ACC112 (cell line): ENCODE results near the gene DOCK3.
"Not testable (repeated sequence)": the region's sequence is repeated elsewhere in the genome, so short reads cannot be mapped to it uniquely, and the experiment has no call there.

Experiments
- H2AFZ ChIP-seq: fragments of 200-600 bp; sonication (generic); one replicate; pipeline ENCODE4 v1.6.0; 2017; ENCODE audit warnings: antibody characterized with exemption, low read length; ENCODE audit not compliant: unreplicated experiment
- H3K27ac ChIP-seq: fragments of 200-600 bp; sonication (generic); 2 replicates; pipeline ENCODE4 v1.5.1; 2014; ENCODE audit warnings: low read depth, mild to moderate bottlenecking, antibody characterized with exemption, low read length, moderate library complexity
- H3K27me3 ChIP-seq: fragments of 200-600 bp; sonication (generic); 2 replicates; pipeline ENCODE4 v1.6.1; 2014; ENCODE audit warnings: mild to moderate bottlenecking, antibody characterized with exemption, low read length, moderate library complexity, mixed read lengths; ENCODE audit not compliant: insufficient read depth
- H3K36me3 ChIP-seq: fragments of 200-600 bp; sonication (generic); 2 replicates; pipeline ENCODE4 v1.6.1; 2016; ENCODE audit warnings: mild to moderate bottlenecking, antibody characterized with exemption, low read length, moderate library complexity, mixed read lengths; ENCODE audit not compliant: insufficient read depth
- H3K4me1 ChIP-seq: fragments of 200-600 bp; sonication (generic); one replicate; pipeline ENCODE4 v1.6.1; 2016; ENCODE audit warnings: low read length, mixed read lengths; ENCODE audit not compliant: insufficient read depth, unreplicated experiment, control insufficient read depth
- H3K4me3 ChIP-seq: fragments of 200-600 bp; sonication (generic); 2 replicates; pipeline ENCODE4 v1.5.1; 2014; ENCODE audit warnings: mild to moderate bottlenecking, low read depth, low read length
- H3K79me2 ChIP-seq: fragments of 200-600 bp; sonication (generic); one replicate; pipeline ENCODE4 v1.6.0; 2016; ENCODE audit warnings: low read length; ENCODE audit not compliant: control insufficient read depth, unreplicated experiment, insufficient read depth

Gene DOCK3

DNA sequence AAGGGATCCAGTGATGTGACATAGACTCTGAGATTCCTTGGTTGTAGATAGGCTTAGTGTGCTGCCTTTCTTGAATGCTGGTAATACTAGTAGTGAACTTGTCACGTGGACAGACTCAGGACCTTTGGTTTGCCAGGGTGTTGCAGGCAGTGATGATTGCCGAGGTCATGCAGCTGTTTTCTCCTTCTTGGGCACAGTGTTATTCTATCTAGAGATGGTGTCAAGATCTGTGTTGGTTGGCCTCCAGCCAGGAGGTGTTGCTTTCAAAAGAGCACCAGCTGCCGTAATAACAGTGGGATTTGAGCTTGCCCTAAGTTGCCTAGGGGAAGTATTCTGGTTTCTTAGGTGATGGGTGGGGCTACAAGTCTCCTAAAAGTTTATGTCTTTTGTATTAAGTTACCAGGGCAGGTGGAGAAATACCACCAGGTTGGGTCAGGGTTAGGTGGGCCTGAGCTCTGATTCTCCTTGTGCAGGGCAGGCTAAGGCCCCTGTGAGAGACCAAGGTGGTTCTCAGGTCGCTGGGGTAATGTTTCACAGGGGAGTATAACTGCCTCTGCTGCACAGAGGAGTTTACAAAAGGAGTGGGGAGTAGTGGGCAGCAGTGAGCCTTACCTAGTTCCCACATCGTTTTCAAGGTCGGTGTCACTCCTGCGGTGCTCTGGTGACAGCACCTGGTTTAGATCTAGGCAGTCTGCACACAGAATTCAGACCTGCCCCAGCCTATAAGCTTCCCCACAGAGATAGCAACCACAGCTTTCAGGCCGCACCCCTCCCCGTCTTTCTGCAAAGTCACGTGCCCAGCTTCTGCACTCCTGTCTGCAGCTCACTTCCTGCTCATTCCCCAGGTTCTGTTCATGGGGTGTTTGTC is 350.3 kb downstream of the DOCK3 start:
- H3K27me3 ChIP-seq: no peaks in the 10 kb centered on the region
- H2AFZ ChIP-seq: no peak overlapping the region
- no peaks in the 10 kb centered on the region for H3K36me3 ChIP-seq
- no peak overlapping the region for H3K27ac ChIP-seq
- no peak overlapping the region for H3K4me3 ChIP-seq
- H3K79me2 ChIP-seq: no peaks in the 10 kb centered on the region
- no peaks in the 10 kb centered on the region for H3K4me1 ChIP-seq

DNA sequence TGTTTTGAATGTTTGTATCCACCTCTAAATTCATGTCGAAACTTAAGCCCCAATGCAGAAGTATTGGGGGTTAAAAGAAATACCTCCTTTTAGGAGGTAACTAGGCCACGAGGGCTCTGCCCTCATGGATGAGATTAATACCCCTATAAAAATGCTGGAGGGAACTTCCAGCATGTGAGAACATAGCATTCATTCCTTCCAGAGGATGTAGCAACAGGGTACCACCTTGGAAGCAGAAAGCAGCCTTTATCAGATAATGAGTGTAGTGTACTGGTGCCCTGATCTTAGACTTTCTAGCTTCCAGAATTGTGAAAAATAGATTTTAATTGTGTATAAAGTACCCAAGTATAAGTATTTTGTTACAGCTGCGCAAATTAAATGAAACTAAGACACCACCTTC is 356.9 kb downstream of the DOCK3 start:
- Histone ChIP-seq H3K79me2 (no peaks in the 10 kb centered on the region), H3K27me3 (no peaks in the 10 kb centered on the region), H3K36me3 (no peaks in the 10 kb centered on the region), H3K4me3 (no peak overlapping the region), H3K4me1 (no peaks in the 10 kb centered on the region), H2AFZ (no peak overlapping the region), H3K27ac (no peak overlapping the region)

DNA sequence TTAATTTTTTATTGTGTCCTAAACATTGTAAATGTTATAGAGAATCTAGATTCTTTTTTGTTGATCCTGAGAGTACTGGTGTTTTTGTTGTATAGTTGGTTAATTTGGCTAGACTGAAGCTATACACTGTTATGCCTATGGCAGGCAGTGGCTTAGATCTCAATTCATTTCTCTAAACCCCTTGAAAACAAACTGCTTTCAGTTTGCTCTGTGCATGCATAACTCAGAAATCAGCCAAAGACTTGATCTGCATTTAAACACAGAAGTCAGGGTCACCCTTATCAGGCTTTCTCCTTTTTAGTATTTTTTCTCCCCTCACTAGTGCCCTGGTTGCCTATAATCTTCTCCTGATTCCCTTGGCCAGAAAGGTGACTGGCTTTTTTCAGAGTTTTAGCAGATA is 360.9 kb downstream of the DOCK3 start:
- no peak overlapping the region for H3K4me3 ChIP-seq
- no peaks in the 10 kb centered on the region for H3K36me3 ChIP-seq
- H3K79me2 ChIP-seq: no peaks in the 10 kb centered on the region
- no peaks in the 10 kb centered on the region for H3K4me1 ChIP-seq
- H3K27ac ChIP-seq: no peak overlapping the region
- H3K27me3 ChIP-seq: no peaks in the 10 kb centered on the region
- no peak overlapping the region for H2AFZ ChIP-seq

DNA sequence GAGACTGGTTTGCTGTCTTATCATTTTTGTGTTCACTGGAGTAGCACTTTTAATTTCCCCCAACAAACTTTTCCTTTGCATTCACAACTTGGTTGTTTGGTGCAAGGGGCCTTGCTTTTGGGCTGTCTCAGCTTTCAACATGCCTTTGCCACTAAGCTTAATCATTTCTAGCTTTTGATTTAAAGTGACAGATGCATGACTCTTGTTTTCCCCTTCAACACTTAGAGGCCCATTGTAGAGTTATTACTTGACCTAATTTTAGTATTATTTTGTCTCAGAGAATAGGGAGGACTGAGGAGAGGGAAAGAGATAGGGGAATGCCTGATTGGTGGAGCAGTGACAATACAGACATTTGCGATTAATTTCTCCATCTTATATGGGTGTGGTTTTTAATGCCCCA is 370.3 kb downstream of the DOCK3 start:
- Histone ChIP-seq H3K36me3 (no peaks in the 10 kb centered on the region), H3K4me1 (no peaks in the 10 kb centered on the region), H2AFZ (no peak overlapping the region), H3K27ac (no peak overlapping the region), H3K79me2 (no peaks in the 10 kb centered on the region), H3K27me3 (no peaks in the 10 kb centered on the region), H3K4me3 (no peak overlapping the region)

DNA sequence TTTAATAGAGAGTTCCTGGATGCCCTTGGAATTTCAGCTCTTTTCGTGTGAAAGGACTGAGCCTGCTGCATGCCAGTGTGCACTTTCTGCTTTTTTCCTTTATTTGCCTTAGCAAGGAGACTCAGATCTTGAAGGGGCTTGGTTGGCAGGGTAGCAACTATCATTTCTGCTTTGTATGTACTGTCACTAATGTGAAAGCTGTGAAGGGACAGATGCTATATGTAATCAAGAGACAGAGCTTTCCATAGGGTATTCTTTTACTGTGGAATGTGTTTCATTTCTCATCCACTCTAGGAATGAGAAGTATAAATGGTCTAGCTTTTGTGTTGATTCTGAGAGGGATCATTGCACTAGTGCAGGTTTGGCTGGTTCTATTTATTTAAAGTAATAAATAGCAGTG is 377.8 kb downstream of the DOCK3 start:
- H3K79me2 ChIP-seq: no peaks in the 10 kb centered on the region
- 0 out of 2 replicates have a peak, but pooled peaks cover 7% of the 10 kb centered on the region for H3K27me3 ChIP-seq
- no peak overlapping the region for H3K4me3 ChIP-seq
- no peak overlapping the region for H3K27ac ChIP-seq
- no peaks in the 10 kb centered on the region for H3K36me3 ChIP-seq
- H2AFZ ChIP-seq: no peak overlapping the region
- no peaks in the 10 kb centered on the region for H3K4me1 ChIP-seq

DNA sequence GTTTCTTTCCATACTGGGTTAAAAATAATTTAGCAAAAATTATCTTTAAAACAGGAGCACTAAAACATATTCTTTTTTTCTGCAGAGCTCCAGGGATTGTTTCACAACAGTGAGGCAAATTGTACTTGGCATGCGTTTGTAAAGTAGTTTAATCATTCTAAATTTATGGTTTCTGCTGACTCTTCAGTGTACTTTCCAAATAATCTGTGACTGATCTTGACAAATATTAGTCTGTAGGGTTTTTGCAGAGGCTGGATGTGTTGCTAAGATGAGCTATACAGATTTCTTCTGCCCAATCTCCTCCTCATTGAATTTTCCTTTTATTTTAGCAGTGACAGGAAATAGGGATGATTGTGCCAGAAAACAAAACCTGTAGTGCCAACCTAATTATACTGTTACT is 382.4 kb downstream of the DOCK3 start:
- 0 out of 2 replicates have a peak, but pooled peaks cover 7% of the 10 kb centered on the region for H3K27me3 ChIP-seq
- no peak overlapping the region for H2AFZ ChIP-seq
- H3K4me1 ChIP-seq: no peaks in the 10 kb centered on the region
- H3K4me3 ChIP-seq: no peak overlapping the region
- no peaks in the 10 kb centered on the region for H3K79me2 ChIP-seq
- H3K27ac ChIP-seq: no peak overlapping the region
- H3K36me3 ChIP-seq: no peaks in the 10 kb centered on the region

DNA sequence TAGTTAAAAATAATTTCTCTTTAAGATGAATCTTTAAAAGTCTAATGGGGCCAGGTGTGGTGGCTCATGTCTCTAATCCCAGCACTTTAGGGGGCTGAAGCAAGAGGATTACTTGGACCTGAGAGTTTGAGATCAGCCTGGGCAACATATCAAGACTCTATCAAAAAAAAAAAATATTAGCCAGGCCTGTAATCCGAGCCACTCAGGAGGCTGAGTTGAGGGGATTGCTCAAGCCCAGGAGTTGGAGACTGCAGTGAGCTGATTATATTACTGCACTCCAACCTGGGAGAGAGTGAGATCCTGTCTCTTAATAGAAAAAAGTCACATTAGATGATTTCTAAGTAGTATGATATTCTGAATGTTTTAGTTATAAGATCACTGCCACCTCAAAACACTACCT is 388.3 kb downstream of the DOCK3 start:
- no peaks in the 10 kb centered on the region for H3K4me1 ChIP-seq
- H3K4me3 ChIP-seq: no peak overlapping the region

DNA sequence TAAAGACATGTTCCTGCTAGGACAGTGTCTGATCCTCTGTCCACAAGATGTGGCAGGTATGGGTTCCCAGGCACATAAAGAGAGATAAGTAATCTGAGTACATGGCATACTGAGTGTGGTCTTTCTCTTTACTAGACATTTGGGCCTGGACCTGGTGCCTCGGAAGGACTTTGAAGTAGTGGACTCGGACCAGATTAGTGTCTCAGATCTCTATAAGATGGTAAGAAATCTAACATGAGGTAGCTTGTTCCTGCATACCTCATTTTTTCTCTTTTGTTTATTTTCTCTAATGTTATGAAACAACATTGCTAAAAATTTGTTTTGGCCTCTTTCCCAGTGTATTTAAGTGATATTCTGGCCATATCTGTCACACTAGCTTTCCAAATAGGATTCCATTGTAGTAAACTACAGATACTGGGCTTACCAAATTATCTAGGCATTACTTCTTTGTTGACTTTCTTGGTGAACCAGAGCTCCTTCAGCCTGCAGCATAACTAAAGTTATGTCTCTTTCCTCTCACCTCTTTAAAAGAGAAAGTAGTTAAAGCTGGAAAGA is 400.6 kb downstream of the DOCK3 start:
- Histone ChIP-seq H3K36me3 (no peaks in the 10 kb centered on the region), H3K27ac (no peak overlapping the region), H3K79me2 (no peaks in the 10 kb centered on the region), H3K4me1 (no peaks in the 10 kb centered on the region), H2AFZ (no peak overlapping the region), H3K27me3 (peaks cover 18% of the 10 kb centered on the region; the same call in 1 of the 2 replicates), H3K4me3 (no peak overlapping the region)

More for the DNA sequence above, 388.3 kb downstream of the DOCK3 start:
- H2AFZ ChIP-seq: no peak overlapping the region
- no peaks in the 10 kb centered on the region for H3K36me3 ChIP-seq
- no peaks in the 10 kb centered on the region for H3K79me2 ChIP-seq
- no peak overlapping the region for H3K27ac ChIP-seq
- H3K27me3 ChIP-seq: peaks cover 30% of the 10 kb centered on the region

DNA sequence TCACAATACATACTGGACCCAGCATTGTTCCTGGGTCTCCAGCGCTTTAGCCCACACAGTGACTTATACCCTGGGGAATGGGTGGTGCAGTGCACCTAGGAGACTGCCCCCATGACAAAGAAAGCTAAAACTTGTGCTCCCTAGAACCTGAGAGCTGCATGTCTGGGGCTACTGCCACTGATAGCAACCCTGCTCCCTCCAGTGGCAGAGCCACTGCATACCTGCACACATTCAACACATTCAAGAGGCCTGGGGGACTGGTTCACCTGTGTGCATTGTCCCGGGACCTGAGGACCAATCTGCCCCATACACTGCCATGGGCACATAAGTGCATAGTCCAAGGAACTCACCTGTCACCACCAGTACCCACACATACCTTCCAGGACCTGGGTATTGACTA is 407.6 kb downstream of the DOCK3 start:
- Histone ChIP-seq H3K27me3 (peaks cover 6% of the 10 kb centered on the region; the same call in 1 of the 2 replicates), H3K4me1 (no peaks in the 10 kb centered on the region), H3K4me3 (no peak overlapping the region), H3K27ac (no peak overlapping the region), H3K79me2 (no peaks in the 10 kb centered on the region), H2AFZ (no peak overlapping the region), H3K36me3 (no peaks in the 10 kb centered on the region)

DNA sequence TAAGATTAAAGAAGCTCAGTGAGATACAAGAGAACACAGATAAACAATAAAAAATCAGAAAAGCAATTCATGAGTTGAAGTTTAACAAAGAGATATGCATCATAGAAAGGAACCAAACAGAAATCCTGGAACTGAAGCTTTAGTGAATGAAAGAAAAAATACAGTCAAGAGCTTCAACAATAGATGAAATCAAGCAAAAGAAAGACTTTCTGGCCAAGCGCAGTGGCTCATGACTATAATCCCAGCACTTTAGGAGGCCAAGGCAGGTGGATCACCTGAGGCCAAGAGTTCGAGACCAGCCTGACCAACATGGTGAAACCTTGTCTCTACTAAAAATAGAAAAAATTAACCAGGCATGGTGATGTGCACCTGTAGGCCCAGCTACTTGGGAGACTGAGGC is 408.8 kb downstream of the DOCK3 start:
- H3K36me3 ChIP-seq: no peaks in the 10 kb centered on the region

DNA sequence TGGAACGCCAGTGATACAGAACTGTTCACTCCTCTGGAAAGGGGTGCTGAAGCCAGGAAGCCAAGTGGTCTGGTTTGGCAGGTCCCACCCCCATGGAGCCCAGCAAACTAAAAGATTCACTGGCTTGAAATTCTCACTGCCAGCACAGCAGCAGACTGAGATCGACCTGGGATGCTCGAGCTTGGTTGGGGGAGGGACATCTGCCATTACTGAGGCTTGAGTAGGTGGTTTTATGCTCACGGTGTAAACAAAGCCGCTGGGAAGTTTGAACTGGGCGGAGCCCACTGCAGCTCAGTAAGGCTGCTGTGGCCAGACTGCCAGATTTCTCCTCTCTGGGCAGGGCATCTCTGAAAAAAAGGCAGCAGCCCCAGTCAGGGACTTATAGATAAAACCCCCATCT is 417.4 kb downstream of the DOCK3 start:
- H3K4me3 ChIP-seq, H3K4me1 ChIP-seq: not testable (repeated sequence)

More for the DNA sequence above, 408.8 kb downstream of the DOCK3 start:
- no peaks in the 10 kb centered on the region for H3K4me1 ChIP-seq
- H3K79me2 ChIP-seq: no peaks in the 10 kb centered on the region
- no peak overlapping the region for H2AFZ ChIP-seq
- H3K4me3 ChIP-seq: no peak overlapping the region
- no peak overlapping the region for H3K27ac ChIP-seq
- peaks cover 5% of the 10 kb centered on the region; the same call in 1 of the 2 replicates for H3K27me3 ChIP-seq

More for the DNA sequence above, 417.4 kb downstream of the DOCK3 start:
- H3K27ac ChIP-seq, H3K79me2 ChIP-seq, H2AFZ ChIP-seq, H3K36me3 ChIP-seq: not testable (repeated sequence)
- peaks cover 14% of the 10 kb centered on the region; the same call in 1 of the 2 replicates for H3K27me3 ChIP-seq
